K562 (cell line): ENCODE measurements around the gene KRT31.

Experiments used
- BCL6 ChIP-seq: fragments of 250-450 bp; sonication (Bioruptor Pico); IDR thresholded peaks from 2 replicates; pipeline ENCODE4 v1.4.0; 2020
- FOXJ3 ChIP-seq: sonication (generic); formaldehyde crosslinking; IDR thresholded peaks from 2 replicates; pipeline ENCODE4 v1.4.0; 2020; ENCODE audit warnings: mild to moderate bottlenecking, missing genetic modification reagents
- NFYB ChIP-seq: IDR thresholded peaks from 2 replicates; pipeline ENCODE4 v1.6.1; 2011; ENCODE audit warnings: mild to moderate bottlenecking, moderate library complexity; ENCODE audit not compliant: insufficient read length; ENCODE audit errors: extremely low read depth
- NR2C2 ChIP-seq, 2 experiments: fragments of 200-800 bp in 1 of 2; sonication (Bioruptor generic) in 1 of 2; sonication (generic) in 1 of 2; formaldehyde crosslinking in 1 of 2; IDR thresholded peaks; 2 replicates each; pipeline versions ENCODE4 v1.6.1 to v1.8.0; 2016 to 2022; ENCODE audit warnings: mild to moderate bottlenecking in 1 of 2, missing compliant biosample characterization in 1 of 2, missing genetic modification characterization in 1 of 2, missing genetic modification reagents in 1 of 2
- POLR2A ChIP-seq: fragments of 450-650 bp; conservative IDR thresholded peaks from 2 replicates; pipeline ENCODE4 v1.6.1; 2016
- SREBF2 ChIP-seq: sonication (generic); formaldehyde crosslinking; IDR thresholded peaks from 2 replicates; pipeline ENCODE4 v1.4.0; 2020; ENCODE audit warnings: mild to moderate bottlenecking, missing genetic modification reagents
- YY1 ChIP-seq, 3 experiments: IDR thresholded peaks; 2 replicates each; pipeline ENCODE4 v1.6.1; 2011; ENCODE audit warnings: low read length in 2 of 3, mild to moderate bottlenecking in 2 of 3, moderate library complexity in 2 of 3, borderline replicate concordance in 1 of 3, control low read depth in 1 of 3, low read depth in 1 of 3; ENCODE audit not compliant: insufficient read depth in 3 of 3, insufficient replicate concordance in 2 of 3, control insufficient read depth in 1 of 3, insufficient read length in 1 of 3; ENCODE audit errors: extremely low read depth in 1 of 3
- TF ChIP-seq, protein P1 (sequence below): fragments of 450-650 bp; conservative IDR thresholded peaks from 2 replicates; pipeline ENCODE4 v1.6.1; 2016; ENCODE audit warnings: missing genetic modification characterization, low read depth, mild to moderate bottlenecking, control low read depth, missing compliant biosample characterization
- TF ChIP-seq, protein P2 (sequence below): sonication (generic); IDR thresholded peaks from 2 replicates; pipeline ENCODE4 v1.6.1; 2016
- TF ChIP-seq, protein P3 (sequence below), 3 experiments: IDR thresholded peaks in 2 of 3; conservative IDR thresholded peaks in 1 of 3; 2 replicates each; pipeline ENCODE4 v1.5.1; 2011 to 2012; ENCODE audit warnings: low read length in 3 of 3, mild to moderate bottlenecking in 3 of 3, control low read depth in 2 of 3, improper control_type of control experiment in 1 of 3, inconsistent platforms in 1 of 3, low read depth in 1 of 3, mixed read lengths in 1 of 3, moderate library complexity in 1 of 3; ENCODE audit not compliant: insufficient read depth in 2 of 3

DNA sequence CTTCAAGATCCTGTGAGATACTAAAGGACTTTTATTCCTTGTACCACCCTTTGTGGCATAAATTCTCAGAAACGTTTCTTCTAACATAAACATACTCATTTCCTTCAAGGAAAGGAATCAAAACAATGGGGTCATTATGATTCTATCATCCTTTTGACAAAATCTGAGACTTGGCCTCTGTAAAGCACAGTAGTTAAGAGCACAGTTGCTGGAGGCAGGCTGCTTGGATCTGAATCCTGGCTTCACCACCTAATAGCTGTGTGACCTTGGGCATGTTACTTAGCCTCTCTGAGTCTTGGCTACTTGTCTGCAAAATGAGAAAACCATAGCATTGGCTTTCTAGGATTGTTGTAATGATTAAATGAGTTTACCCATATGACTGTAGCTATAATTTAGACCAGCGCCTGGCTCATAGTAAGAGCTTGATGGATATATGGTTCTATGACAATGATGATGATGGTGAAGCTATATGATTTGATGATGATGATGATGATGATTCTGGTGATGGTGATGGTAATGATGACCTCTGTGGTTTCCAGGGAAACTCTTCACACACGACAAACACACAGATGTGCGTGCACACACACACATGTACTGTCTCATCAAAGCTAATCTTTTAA is 6.1 kb upstream of the KRT31 start:
- TF ChIP-seq SREBF2 (CRISPR knock-in tag) (no peak), NR2C2 (CRISPR knock-in tag; IDR thresholded peaks at IDR 0.05) (no peak), NR2C2 (tag; IDR thresholded peaks at IDR 0.05) (no peak), BCL6 (no peak), FOXJ3 (CRISPR knock-in tag) (no peak), POLR2A (no peak), YY1 (IDR thresholded peaks at IDR 0.05; ENCODE audit: borderline replicate concordance in 1 of 3, control insufficient read depth in 1 of 3, extremely low read depth in 1 of 3, insufficient read depth in 3 of 3, insufficient read length in 1 of 3, insufficient replicate concordance in 2 of 3, low read depth in 1 of 3, low read length in 2 of 3) (no peak), NFYB (no peak)
- TF ChIP-seq, protein P1, sequence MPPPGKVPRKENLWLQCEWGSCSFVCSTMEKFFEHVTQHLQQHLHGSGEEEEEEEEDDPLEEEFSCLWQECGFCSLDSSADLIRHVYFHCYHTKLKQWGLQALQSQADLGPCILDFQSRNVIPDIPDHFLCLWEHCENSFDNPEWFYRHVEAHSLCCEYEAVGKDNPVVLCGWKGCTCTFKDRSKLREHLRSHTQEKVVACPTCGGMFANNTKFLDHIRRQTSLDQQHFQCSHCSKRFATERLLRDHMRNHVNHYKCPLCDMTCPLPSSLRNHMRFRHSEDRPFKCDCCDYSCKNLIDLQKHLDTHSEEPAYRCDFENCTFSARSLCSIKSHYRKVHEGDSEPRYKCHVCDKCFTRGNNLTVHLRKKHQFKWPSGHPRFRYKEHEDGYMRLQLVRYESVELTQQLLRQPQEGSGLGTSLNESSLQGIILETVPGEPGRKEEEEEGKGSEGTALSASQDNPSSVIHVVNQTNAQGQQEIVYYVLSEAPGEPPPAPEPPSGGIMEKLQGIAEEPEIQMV (tag): no peak
- TF ChIP-seq, protein P2, sequence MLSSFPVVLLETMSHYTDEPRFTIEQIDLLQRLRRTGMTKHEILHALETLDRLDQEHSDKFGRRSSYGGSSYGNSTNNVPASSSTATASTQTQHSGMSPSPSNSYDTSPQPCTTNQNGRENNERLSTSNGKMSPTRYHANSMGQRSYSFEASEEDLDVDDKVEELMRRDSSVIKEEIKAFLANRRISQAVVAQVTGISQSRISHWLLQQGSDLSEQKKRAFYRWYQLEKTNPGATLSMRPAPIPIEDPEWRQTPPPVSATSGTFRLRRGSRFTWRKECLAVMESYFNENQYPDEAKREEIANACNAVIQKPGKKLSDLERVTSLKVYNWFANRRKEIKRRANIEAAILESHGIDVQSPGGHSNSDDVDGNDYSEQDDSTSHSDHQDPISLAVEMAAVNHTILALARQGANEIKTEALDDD: no peak
- TF ChIP-seq, protein P3, sequence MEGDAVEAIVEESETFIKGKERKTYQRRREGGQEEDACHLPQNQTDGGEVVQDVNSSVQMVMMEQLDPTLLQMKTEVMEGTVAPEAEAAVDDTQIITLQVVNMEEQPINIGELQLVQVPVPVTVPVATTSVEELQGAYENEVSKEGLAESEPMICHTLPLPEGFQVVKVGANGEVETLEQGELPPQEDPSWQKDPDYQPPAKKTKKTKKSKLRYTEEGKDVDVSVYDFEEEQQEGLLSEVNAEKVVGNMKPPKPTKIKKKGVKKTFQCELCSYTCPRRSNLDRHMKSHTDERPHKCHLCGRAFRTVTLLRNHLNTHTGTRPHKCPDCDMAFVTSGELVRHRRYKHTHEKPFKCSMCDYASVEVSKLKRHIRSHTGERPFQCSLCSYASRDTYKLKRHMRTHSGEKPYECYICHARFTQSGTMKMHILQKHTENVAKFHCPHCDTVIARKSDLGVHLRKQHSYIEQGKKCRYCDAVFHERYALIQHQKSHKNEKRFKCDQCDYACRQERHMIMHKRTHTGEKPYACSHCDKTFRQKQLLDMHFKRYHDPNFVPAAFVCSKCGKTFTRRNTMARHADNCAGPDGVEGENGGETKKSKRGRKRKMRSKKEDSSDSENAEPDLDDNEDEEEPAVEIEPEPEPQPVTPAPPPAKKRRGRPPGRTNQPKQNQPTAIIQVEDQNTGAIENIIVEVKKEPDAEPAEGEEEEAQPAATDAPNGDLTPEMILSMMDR (IDR thresholded peaks at IDR 0.05 in 2 of 3, conservative IDR thresholded peaks at IDR 0.05 in 1 of 3; ENCODE audit: insufficient read depth in 2 of 3, low read depth in 1 of 3, low read length in 3 of 3): no peak
